ENCODE measurements around the gene POLDIP3. TPM values are rescaled to one million over a fixed set of nuclear protein-coding genes. Genes with fewer than 3 reads are reported as not detected.

The POLDIP3 gene
- total RNA-seq, 4 donors from 2014 or later = 24.9 to 29.3 (median 25.6) TPM

DNA sequence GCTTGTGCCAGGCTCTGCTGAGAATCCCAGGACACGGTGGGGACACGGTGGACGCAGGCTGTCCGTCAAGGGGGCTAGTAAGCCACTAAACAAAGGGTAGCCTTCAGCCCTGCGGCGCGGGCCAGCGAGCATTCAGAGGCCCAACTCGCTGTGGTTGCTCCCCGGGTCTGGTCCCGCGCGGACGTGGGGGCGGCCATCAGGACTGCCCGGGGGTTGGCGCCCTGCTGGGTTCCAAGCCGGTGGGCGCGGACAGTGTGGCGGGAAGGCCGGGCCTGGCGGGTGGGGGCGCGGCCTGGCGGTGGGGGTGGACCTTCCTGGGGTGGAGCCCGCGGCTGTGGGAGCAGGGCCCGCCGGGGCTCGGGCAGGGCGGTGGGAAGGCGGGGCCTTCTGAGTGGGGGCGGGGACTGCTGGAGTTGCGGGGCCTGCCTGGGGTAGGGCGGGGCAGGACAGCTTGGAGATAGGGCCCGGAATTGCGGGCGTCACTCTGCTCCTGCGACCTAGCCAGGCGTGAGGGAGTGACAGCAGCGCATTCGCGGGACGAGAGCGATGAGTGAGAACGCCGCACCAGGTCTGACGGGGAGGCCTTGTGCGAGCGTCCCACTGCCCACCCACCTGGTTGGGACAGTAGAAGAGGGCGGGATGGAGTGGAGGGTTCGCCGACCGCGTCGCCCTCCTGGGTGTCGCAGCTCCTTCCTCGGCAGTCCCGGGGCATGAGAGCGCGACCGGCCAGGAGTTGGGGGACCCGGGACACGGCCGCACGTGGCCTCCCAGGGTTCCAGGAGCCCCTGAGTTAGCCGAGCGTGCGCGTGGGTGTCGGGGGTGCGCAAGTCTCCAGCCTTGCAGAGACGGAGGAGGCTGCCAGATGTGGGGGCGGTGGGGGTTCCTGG lies 61.0 kb downstream of the POLDIP3 start, which contains the start of gene SERHL2:
TSS of gene SERHL2 (plus strand) at position 482 of the 887 bp plus-strand sequence. CDS start at position 547, 65 bp downstream.
- no peak for TF ChIP-seq CTCF (IDR thresholded peaks at IDR 0.05; ENCODE audit: low read depth)

GRCh38 chr22:42549331-42550060 lies 65.2 kb downstream of the POLDIP3 start:
- TF ChIP-seq CTCF (IDR thresholded peaks at IDR 0.05; ENCODE audit: low read depth) = no peak

DNA sequence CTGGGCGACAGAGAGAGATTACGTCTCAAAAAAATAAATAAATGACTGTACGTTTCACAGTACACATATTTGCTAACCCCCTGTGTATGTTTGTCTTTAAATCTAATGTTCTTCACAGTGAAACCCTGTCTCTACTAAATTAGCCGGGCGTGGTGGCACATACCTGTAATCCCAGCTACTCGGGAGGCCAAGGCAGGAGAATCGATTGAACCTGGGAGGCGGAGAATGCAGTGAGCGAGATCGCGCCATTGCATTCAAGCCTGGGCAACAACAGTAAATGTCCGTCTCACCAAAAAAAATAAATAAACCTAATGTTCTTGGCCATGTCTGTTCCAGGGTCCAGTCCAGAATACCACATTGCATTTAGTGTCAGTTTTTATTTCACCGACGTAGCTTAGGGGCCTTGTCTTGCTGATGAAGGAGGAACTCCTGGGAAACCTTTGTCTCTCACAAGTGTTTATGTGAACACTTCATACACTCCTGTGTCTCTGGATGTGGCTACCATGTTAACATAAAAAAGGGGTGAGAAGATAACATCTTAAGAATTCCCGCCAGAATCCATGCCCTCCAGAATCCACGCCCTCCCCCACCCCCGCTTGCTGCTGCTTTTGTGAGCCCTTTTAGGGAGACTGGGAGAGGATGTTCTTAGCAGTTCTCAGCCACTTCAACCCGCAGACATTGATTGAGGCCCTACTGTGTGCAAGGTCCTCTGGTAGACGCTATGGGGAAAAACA lies 65.9 kb downstream of the POLDIP3 start:
- TF ChIP-seq CTCF (IDR thresholded peaks at IDR 0.05; ENCODE audit: low read depth) = no peak

DNA sequence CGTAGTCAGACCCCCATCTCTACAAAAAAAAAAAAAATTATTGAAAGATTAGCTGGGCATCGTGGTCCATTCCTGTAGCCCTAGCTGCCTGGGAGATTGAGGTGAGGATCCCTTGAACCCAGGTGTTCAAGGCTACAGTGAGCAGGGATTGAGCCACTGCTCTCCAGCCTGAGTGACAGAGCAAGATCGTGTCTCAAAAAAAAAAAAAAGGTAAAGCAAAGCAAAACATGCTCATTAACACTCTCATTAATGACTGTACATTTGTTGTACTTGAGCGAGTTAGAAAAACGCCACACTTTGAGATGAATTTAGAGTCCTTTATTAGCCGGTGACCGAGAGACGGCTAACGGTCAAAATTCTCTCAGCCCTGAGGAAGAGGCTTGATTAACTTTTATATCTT lies 67.1 kb downstream of the POLDIP3 start:
- TF ChIP-seq CTCF (IDR thresholded peaks at IDR 0.05; ENCODE audit: low read depth) = no peak

DNA sequence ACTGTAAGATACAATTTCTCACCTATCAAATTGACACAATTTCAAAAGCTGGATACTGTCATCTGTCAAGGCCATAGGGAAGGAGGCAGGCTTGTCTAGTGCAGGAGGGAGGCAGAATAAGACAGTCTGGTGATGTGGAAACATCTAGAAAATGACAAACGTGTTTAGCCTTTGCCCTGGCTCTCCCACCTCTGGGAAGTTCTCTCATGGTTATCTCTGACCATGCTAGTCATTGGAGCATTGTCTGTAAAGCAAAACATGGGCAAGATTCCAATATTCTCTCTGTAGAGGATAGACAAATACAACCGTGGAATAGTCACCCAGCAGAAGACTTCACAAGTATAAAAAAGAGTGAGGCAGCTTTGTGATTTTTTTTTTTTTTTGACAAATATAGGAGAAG lies 70.0 kb downstream of the POLDIP3 start:
- TF ChIP-seq CTCF (IDR thresholded peaks at IDR 0.05; ENCODE audit: low read depth) = no peak

GRCh38 chr22:42536166-42536565 lies 78.5 kb downstream of the POLDIP3 start:
- TF ChIP-seq CTCF (IDR thresholded peaks at IDR 0.05; ENCODE audit: low read depth) = no peak

Small RNA genes within 50 kb of the gene (small RNA-seq; reads per million reads assigned to genes)
- gene RN7SKP80 (not detected), gene RNU6-513P (not detected)

Other genes with a start within 250 kb of the POLDIP3 start
- gene NFAM1, start 182.5 kb downstream of the POLDIP3 start, total RNA-seq = 10 to 100 TPM in 1 of 4 donors, 1 to 10 TPM in 3; 2.6 to 10.9 (median 5.8) TPM
- 10 to 100 TPM; 10.9 to 29.4 (median 17.4) TPM for gene RRP7A, start 95.1 kb downstream of the POLDIP3 start, total RNA-seq
- gene SERHL2, start 60.9 kb downstream of the POLDIP3 start, total RNA-seq = 1 to 10 TPM; 1.3 to 2.1 (median 1.8) TPM
- 1 to 10 TPM in 1 of 4 donors, not detected in 3; 2.4 TPM for gene ATP5MGL, start 25.7 kb upstream of the POLDIP3 start, total RNA-seq
- gene CYB5R3, start 34.5 kb upstream of the POLDIP3 start, total RNA-seq = 100 to 1,000 TPM; 131 to 381 (median 222) TPM
- 10 to 100 TPM; 10.9 to 36.4 (median 23.3) TPM for gene A4GALT, start 106.0 kb upstream of the POLDIP3 start, total RNA-seq
- gene ARFGAP3, start 242.4 kb upstream of the POLDIP3 start, total RNA-seq = 10 to 100 TPM; 31.8 to 72.1 (median 50.8) TPM